ENCODE measurements around the gene HSPA12A.

- no peak for TF ChIP-seq CTCF (IDR thresholded peaks at IDR 0.05; ENCODE audit: low read length)
- no peak for TF ChIP-seq EZH2 (optimal IDR thresholded peaks at IDR 0.05; ENCODE audit: low read depth, low read length)
- TF ChIP-seq EZH2phosphoT487 (IDR thresholded peaks at IDR 0.05; ENCODE audit: low read length) = no peak
Observed at GRCh38 chr10:116687633-116688032, 54.7 kb downstream of the HSPA12A start.

Measured in MM.1S (cell line).